ENCODE data around the gene CKAP5. TPM values are rescaled to one million over a fixed set of nuclear protein-coding genes. Genes with fewer than 3 reads are reported as not detected.

The CKAP5 gene
- total RNA-seq, 1 experiment from 2014 or later = 190 TPM

- Histone ChIP-seq H4K5ac (ENCODE audit: insufficient read length, low read depth, low read length) (no peak overlapping the region), H3K23ac (ENCODE audit: insufficient read length, low read depth, low read length) (no peak overlapping the region), H4K91ac (ENCODE audit: insufficient read length, low read depth, low read length) (no peak overlapping the region), H4K8ac (replicated peaks; ENCODE audit: insufficient read length, low read depth, low read length) (no peak overlapping the region), H3K79me1 (ENCODE audit: insufficient read depth, low read depth, low read length, poor library complexity, severe bottlenecking) (peaks cover 2% of the 10 kb centered on the region), H3K4me1 (ENCODE audit: insufficient read depth, low read length) (no peaks in the 10 kb centered on the region), H3K79me2 (ENCODE audit: insufficient read depth, low read length) (peaks cover 32% of the 10 kb centered on the region; the same call in 1 of the 2 replicates), H4K20me1 (ENCODE audit: control insufficient read depth, insufficient read depth, insufficient read length) (no peaks in the 10 kb centered on the region), H3K9ac (ENCODE audit: extremely low read depth, insufficient read length, low read length) (peak overlapping the region; percentile 36), H3T11ph (ENCODE audit: low read length) (no peak overlapping the region), H3K18ac (ENCODE audit: insufficient read length, low read depth, low read length) (no peak overlapping the region), H2AK5ac (ENCODE audit: insufficient read length, low read length) (no peak overlapping the region), H3K56ac (ENCODE audit: insufficient read length, low read depth, low read length) (no peak overlapping the region), H3K23me2 (ENCODE audit: insufficient read length, low read depth, low read length, poor library complexity, severe bottlenecking) (no peaks in the 10 kb centered on the region), H3K27ac (ENCODE audit: insufficient read length, low read depth, low read length) (no peak overlapping the region), H3K4ac (ENCODE audit: low read depth, low read length) (no peak overlapping the region), H2BK15ac (ENCODE audit: low read depth, low read length) (no peak overlapping the region), H3K4me2 (ENCODE audit: insufficient read depth, insufficient read length, low read length) (peak overlapping the region; percentile 54), H3K9me3 (ENCODE audit: control insufficient read depth, low read depth, low read length) (no peaks in the 10 kb centered on the region), H2BK5ac (ENCODE audit: insufficient read length, low read length) (no peak overlapping the region), H2BK12ac (ENCODE audit: insufficient read length, low read depth, low read length) (no peak overlapping the region), H2BK20ac (ENCODE audit: low read depth, low read length, poor library complexity, severe bottlenecking) (no peak overlapping the region), H2AFZ (ENCODE audit: low read length) (no peak overlapping the region), H2BK120ac (ENCODE audit: low read depth, low read length, poor library complexity, severe bottlenecking) (no peak overlapping the region), H3K14ac (ENCODE audit: insufficient read depth, low read length) (no peak overlapping the region), H3K27me3 (ENCODE audit: insufficient read depth, low read length) (no peaks in the 10 kb centered on the region)
- Mint-ChIP-seq H3K36me3 (ENCODE audit: insufficient read depth in 1 of 3, low read depth in 3 of 3) (peaks cover 6 to 21% (median 20%) of the 10 kb centered on the region in 3 experiments; a peak in 6 of 7 replicates), H3K27me3 (ENCODE audit: low read depth) (peaks cover 6% of the 10 kb centered on the region; the same call in 1 of the 2 replicates), H3K27ac (peak overlapping the region; percentile 3 to 86 (median 10)), H3K9me3 (peaks cover 2 to 9% of the 10 kb centered on the region in 2 experiments; a peak in 3 of 5 replicates), H3K4me3 (peak overlapping the region; percentile 83 to 91), H3K4me1 (peaks cover 28 to 37% of the 10 kb centered on the region in 2 experiments)
- no CpG with 5 or more reads among the region's 12 CpGs for WGBS (ENCODE audit: extremely low coverage, insufficient read length, low lambda C conversion rate)
- no peak for TF ChIP-seq CTCF (conservative IDR thresholded peaks at IDR 0.05)
- no peak for DNase-seq
These were observed 690 bp downstream of the CKAP5 start for GRCh38 chr11:46845440-46845739.
